Activated naive CD8-positive, alpha-beta T cell treated with anti-CD3 and anti-CD28 coated beads, Interleukin-2, amount 50 U/mL, for 16 hours (primary cell): ENCODE results near the gene TIMP4.

Experiments used
- DNase-seq: peaks from one replicate; pipeline ENCODE4 v3.0.0-alpha.2; 2020; ENCODE audit warnings: low read depth, low spot score

TIMP4 gene

GRCh38 chr3:12147049-12147780 is 11.5 kb downstream of the TIMP4 start:
- no peak for DNase-seq

GRCh38 chr3:12143949-12144504 is 14.7 kb downstream of the TIMP4 start:
- DNase-seq = no peak

- DNase-seq = no peak
These were observed 16.2 kb downstream of the TIMP4 start for GRCh38 chr3:12142476-12142875.

DNA sequence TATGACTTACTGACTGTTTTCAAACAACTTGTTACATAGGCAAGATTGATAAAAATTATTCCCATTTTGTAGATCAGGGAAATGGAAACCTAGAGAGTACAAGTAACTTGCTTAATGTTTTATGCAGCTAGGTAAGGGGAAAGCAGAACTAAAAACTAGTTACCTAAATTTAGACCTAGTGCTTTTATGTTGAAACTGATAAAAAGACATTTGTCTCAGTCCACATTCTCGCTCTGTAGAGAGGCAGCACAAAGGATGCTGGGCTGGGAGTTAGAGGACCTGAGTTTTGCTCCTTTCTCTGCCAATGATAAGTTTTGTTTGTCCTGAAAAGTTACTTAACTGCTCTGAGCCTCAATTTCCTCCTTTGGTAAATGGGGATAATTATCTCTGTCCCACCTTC is 17.4 kb downstream of the TIMP4 start:
- DNase-seq = no peak

GRCh38 chr3:12139111-12139511 is 19.6 kb downstream of the TIMP4 start:
- DNase-seq = no peak

DNA sequence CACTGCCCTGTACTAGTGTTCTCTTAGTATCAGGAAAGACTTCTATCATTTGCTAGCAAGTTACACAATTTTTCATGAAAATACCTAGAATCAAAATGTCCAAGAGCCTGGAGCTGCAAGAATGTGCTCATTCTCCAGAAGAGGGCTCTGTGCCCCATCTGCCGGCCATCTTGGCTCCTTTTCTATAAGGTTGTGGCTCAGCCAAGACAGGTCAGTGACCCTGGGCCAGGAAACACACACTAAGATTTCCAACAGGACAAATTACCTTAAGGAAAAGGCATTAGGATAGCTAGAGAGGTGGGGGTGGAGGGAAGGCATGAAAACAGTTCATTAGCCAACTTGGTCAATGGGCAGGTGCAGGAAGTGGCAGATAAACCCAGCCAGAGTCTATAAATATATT is 20.7 kb downstream of the TIMP4 start:
- no peak for DNase-seq

DNA sequence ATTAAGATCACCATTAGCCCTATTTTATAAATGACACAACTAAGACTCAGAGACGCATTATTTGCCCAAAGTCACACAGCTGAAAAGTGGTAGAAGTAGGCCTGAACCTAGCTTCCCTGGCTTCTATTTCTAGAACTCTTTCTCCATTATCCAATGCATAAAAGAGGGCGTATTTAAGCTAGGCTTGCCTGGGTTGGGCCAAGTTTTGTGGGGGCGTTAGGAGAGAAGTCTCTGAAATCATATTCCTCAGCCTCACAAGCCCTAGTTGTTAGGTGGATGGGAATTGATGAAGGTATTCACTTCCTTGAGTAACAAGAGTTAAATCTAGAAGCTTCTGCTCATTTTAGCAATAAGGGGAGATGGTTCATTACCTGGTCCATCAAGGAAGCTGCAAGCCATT is 22.3 kb downstream of the TIMP4 start:
- no peak for DNase-seq

- no peak for DNase-seq
These were observed 23.6 kb downstream of the TIMP4 start for GRCh38 chr3:12135029-12135657.

GRCh38 chr3:12132881-12133280 is 25.8 kb downstream of the TIMP4 start:
- no peak for DNase-seq

- no peak for DNase-seq
These were observed 27.2 kb downstream of the TIMP4 start for GRCh38 chr3:12131351-12132090.

- no peak for DNase-seq
These were observed 31.3 kb downstream of the TIMP4 start for GRCh38 chr3:12127391-12127790.

- DNase-seq = no peak
These were observed 32.9 kb downstream of the TIMP4 start for GRCh38 chr3:12125772-12126171.

- no peak for DNase-seq
These were observed 37.2 kb downstream of the TIMP4 start for GRCh38 chr3:12121466-12121865.

- DNase-seq = no peak
These were observed 38.2 kb downstream of the TIMP4 start for GRCh38 chr3:12120374-12121140.

DNA sequence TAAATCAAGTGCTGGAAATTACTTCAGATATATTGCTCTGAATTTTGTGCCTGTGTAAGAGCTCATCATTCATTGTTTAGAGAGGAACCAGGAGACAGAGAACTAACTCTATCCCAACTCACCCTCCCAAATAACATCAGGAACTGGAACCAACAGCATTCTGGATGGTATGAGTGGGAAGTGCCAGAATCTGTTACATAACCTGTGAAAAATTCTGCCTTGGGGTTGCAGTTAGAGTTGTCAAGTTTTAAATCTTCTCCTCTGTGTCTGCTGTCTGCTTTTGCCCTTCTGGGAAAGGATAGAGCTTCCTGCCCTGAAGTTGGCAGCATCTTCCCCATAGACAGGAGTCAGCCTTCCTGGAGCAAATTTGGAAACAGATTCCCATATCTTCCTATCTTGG is 41.2 kb downstream of the TIMP4 start:
- no peak for DNase-seq

DNA sequence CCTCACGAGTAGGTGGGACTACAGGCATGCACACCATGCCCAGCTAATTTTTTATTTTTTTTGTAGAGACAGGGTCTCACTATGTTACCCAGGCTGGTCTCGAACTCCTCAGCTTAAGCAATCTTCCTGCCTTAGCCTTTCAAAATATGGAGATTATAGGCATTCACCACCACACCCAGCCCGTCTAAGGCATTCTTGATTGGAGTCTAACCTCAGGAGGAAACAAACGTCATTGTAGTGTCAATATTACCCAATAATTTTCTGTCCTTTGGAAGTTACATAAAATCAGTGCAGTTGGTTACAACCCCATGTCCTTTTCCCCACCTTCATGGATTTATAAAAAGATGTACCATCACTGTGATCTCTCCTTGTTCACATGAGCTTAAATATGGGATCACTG is 41.8 kb downstream of the TIMP4 start:
- DNase-seq = no peak

DNA sequence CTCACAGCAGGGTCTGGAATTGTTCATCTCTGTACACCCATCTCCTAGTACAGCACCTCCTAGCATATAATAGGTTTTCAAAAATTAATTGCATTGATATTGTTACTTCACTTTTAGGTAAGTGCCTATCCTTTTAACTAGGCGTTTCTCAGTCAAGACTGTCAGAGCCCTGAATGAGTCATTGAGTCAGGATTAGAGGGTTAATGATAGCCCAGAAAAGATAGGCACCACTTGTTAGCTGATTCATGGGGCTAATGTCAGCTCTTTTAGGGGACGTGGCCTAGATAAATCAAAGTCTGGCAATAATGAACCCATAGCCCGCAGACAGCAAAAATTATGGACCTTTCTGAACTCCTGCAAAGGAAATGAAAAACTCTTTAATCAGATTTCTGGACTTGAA is 42.9 kb downstream of the TIMP4 start:
- no peak for DNase-seq

GRCh38 chr3:12115104-12115503 is 43.6 kb downstream of the TIMP4 start:
- no peak for DNase-seq

DNA sequence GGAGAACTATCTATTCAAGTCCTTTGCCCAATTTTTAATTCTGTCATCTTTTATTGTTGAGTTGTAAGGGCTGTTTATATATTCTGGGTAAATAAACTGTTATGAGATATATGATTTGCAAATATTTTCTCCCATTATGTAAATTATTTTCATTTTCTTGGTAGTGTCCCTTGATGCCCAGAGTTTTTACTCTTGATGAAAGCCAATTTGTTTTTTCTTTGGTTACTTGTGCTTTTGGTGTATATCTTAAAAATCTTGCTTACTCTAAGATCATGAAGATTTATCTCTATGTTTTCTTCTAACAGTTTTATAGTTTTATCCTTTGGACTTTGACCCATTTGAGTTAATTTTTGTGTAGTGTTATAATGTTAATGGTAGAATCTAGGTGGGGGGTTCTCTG is 44.5 kb downstream of the TIMP4 start:
- no peak for DNase-seq

- no peak for DNase-seq
These were observed 51.5 kb downstream of the TIMP4 start for GRCh38 chr3:12107071-12107713.
